Skeletal muscle cell (primary cell): Measurements from ENCODE around the gene SRGN.

Experiments used
- DNase-seq: peaks from one replicate; pipeline ENCODE4 v3.0.0-alpha.2; 2010; ENCODE audit warnings: low read depth
- H3K4me3 ChIP-seq: 2 replicates; pipeline ENCODE4 v1.5.1; 2011; ENCODE audit warnings: low read depth, mild to moderate bottlenecking, control low read depth, low read length, moderate library complexity

SRGN gene

DNA sequence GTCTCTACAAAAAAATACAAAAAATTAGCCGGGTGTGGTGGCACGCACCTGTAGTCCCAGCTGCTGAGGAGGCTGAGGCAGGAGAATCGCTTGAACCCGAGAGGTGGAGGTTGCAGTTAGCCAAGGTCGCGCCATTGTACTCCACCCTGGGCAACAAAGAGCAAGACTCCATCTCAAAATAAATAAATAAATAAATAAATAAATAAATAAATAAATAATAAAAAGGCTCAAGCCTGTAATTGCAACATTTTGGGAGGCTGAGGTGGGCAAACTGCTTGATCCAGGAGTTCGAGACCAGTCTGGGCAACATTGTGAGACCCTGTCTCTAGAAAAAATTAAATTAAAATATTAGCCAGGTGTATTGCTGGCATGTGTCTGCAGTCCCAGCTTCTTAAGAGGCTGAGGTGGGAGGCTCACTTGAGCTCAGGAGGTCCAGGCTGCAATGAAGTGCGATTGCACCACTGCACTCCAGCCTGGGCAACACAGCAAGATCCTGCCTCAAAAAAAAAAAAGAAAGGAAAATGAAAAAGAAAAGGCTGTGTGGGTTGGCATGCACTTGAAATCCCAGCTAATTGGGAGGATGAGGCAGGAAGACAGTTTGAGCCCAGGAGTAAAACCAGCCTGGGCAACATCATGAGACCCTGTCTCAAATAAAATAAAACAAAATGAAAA lies 27.6 kb upstream of the SRGN start:
- no peak overlapping the region for H3K4me3 ChIP-seq
- DNase-seq: no peak

DNA sequence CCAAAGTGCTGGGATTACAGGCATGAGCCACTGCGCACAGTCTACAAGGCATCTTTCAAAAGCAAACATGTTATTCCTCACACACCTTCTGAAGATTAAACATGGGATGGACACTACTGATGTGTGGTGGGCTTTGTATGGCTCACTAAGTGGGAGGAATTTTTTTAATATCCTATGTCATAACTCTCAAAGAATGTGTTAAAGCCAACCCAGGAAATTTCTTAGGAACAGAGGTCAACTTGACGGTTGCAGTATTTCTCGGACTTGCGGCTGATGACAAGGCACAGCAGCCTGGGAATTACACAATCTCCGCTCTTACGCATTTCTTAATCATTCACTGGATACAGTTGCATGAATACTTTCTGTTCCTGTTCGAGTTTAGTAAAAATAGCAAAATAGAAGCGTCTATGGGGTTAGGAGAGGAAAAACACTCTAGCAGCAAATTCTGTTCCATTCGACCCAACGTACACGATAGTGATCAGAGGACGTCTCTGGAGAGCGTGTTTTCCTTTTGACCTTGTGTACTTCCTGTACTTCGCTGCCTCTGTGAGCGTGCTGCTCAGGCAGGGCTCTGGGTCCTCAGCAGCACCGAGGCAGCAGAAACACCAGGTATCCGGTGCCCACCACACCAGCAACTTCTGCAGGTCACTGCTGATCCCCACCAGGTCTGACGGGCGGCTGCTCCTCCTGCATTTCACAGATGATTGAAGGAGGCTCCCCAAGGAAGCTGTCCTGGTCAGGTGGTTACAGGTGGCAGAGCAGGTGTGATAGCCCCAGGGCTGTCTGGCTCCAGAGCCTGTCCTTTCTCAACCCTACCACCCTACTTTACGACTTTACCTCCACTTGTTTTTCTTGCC lies 26.4 kb upstream of the SRGN start:
- H3K4me3 ChIP-seq: peak overlapping the region; percentile 30
- peak; percentile 99 for DNase-seq

DNA sequence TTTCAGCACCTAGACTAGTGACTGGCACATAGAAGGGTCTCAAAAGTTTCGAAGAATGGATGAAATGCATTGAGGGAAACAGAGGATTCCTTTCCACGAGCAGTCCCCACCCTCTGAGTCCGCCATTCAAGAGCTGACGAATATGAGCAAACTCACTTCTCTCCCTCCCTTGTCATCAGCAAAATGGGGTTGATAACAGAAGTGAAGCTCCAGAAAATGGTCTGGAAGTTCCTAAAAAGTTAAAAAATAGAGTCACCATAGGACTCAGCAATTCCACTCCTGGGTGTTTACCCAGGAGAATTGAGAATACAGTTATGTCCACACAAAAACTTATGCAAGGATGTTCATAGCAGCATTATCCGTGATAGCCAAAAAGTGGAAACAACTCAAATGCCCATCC lies 25.0 kb upstream of the SRGN start:
- DNase-seq: no peak
- no peak overlapping the region for H3K4me3 ChIP-seq

DNA sequence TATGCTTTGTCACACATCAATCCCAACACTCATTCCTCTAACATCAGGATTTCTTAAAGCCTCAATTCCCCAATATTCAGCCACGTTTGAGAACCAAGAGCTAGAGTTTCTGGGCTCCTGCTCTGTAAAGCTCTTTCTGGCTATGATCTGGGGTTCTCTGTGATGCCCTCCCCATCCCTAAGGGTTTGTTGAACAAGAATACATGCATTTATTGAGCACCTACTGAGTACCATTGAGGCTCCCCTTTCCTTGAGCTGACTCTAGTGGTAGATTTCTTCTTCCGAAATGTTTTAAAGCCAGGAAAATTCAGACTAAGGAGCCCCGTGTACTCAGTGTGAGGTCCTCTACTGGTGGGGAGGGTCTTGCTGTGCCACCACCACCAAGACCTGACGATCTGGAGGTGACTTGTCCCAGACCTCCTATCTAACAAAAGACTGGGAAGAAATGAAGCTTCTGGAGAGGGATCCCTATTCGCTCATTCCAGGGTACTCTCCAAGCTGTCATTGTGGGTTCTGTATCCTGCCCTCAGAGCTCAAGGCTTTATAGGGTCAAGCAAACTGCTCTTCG lies 23.1 kb upstream of the SRGN start:
- H3K4me3 ChIP-seq: no peak overlapping the region
- DNase-seq: no peak

DNA sequence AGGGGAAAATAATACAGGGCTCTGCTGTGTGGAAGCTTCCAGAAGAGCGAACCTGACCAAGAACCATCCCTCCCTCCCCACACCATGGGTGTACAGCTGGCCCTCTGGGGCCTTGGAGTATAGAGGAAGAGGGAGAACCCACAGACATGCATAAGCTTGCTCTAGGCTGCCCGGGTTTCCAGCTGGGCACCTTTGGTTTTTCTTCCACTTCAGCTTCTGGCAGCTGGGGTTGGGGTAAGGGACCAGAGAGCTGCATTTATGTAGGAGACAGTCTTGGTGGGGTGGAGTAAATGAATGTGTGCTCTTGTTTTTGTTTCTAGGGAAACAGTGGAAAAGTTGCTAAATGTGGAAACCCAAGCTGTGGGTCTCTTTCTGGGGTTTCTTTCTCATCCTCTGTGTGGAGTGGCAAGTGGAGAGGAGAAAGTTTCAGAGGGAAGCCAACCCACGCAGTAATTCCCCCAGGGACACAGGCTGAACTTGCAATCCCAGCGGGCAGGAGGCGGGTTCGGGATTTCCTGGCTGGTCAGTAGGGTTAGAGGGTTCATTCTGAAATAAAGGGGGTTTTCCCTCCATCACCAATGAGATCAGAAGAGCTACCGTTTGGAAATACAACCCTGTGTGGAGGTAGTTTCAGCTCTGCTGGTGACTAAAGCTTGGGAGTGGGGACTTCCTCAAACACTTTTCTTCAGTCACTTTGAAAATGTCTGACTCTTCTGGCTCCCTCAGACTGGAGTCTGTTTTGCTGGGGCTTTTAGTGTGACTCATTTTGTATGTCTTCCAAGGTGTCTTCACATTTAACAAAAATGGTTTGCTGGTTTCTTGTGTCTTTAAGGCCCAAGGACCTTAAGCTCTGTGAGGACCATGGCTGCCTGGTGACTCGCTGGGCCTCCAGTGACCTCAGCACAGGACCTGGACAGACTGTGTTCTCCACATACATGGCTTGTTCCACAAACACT lies 22.2 kb upstream of the SRGN start:
- peak; percentile 80 for DNase-seq
- no peak overlapping the region for H3K4me3 ChIP-seq

DNA sequence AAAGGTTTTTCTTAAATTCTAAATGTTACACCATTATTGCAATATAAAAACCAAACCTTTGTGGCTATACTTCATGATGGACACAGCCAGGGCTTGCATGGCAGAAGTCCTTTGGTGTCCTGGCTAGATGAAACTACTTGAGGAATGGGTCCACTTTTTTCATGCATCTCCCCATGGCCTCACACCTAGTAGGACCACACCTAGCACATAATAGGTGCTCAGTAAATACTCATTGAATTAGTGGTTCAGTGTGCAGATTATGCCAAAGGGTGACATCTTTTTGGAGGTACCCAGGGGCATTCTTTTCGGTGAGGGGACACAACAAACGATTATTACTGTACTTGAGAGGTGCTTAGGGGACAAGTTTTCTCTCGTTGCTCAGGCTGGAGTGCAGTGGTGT lies 20.7 kb upstream of the SRGN start:
- DNase-seq: no peak
- no peak overlapping the region for H3K4me3 ChIP-seq

DNA sequence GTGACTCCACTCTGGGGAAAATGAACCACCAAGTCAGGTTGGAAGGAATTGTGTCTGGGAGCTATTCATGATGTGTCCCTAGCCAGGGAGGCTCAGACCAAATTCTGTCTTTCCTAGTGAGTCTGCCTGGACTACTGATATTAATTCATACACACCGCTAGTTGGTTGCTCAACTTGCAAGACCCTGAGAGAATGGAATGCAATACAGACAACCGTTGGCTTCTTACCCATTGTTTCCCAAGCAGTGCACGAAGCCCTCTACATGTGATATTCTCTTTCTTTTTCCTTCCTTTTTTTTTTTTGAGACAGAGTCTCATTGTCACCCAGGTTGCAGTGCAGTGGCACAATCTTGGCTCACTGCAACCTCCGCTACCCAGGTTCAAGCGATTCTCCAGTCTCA lies 19.4 kb upstream of the SRGN start:
- DNase-seq: no peak
- H3K4me3 ChIP-seq: no peak overlapping the region

DNA sequence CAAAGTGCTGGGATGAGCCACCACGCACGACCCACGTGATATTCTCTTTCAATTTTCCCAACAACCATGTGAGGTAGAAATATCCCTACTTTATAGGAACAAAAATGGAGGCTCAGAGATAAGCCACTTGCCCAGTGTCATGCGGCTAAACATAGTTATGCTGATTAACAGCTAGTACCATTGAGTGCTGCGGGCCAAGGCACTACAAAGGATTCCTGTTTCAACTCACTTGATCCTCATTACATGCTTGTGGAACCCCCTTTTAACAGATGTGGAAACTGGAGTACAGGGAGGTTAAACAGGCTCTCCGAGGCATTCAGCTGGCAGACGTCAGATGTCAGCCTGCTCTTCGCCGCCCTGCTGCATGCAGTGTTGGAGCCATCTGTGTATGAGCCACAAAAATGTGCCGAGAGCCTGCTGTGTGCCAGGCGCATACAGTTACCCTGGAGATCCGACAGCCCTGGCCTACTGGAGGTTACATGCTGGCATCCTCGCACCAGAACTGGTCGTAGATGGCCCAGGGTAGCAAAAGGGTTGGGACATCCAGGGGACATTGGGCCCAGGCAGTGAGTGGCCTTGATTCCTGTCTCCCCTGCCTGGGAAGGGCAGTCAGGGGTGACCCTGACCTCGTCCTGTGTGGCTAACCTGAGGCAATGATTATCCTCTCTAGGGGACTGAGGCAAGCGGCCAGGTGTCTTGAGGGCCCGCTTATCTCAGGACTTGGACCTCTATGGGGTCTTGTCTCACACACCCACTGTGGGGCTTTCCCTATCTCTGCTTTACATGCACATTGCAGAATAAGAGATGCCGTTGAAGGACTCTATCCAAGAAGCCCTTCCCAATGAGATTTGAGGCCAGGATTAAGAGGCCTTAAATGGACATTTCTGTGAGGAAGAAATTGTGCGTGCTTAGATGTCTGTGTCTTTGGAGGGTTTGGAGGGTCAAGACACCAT lies 18.5 kb upstream of the SRGN start:
- H3K4me3 ChIP-seq: no peak overlapping the region
- no peak for DNase-seq

DNA sequence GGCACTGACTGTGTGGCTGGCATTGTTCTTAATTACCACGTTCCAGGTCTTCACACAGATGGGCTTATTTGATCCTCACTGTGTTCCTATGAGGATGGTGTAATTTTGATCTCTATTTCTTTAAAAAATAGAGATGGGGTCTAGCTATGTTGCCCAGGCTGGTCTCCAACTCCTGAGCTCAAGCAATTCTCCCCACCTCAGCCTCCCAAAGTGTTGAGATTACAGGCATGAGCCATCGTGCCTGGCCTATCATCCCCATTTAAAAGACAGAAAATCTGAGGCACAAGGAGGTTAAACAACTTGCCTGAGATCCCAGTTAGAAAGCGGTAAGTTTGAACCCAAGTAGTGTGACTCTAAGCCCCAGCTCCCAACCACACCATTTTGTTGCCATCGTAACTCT lies 17.0 kb upstream of the SRGN start:
- H3K4me3 ChIP-seq: no peak overlapping the region
- no peak for DNase-seq

DNA sequence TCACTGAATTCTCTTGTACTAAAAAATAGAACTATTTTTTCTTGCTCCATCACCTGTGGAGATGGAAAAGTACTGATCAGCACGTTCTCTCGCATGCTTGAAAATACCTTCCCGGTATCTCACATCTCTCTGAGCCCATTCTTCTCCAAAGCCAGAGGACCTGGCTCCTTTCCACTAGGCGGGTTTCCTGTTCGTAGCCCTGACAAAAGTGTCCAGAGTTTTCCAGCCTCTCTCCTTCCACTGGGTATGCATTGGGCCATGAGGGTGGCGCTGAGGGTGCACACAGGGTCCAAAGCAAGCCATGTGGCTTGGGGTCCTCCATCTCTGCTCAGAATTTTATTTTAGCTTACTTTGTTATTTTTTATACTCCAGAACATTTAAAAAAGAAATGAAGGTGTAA lies 16.3 kb upstream of the SRGN start:
- H3K4me3 ChIP-seq: no peak overlapping the region
- DNase-seq: no peak

DNA sequence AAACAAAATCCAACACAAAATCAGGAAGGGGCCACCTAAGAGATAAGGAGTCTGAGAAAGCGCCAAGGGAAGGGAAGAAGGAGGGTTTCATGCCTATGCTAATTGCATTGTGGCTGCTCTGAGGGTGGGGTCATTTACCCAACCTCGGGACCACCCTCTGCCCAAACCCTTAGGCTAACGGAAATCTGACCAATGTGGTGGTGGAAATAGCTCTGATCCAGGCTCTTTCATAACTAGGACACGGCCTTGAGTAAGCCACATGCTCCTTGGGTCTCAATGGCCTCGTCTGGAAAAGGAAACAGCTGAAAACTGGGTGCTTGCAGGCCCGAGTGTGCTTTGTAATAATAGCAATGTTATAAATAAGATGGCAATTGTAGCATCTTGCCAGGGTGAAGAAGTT lies 14.9 kb upstream of the SRGN start:
- no peak for DNase-seq
- H3K4me3 ChIP-seq: no peak overlapping the region

DNA sequence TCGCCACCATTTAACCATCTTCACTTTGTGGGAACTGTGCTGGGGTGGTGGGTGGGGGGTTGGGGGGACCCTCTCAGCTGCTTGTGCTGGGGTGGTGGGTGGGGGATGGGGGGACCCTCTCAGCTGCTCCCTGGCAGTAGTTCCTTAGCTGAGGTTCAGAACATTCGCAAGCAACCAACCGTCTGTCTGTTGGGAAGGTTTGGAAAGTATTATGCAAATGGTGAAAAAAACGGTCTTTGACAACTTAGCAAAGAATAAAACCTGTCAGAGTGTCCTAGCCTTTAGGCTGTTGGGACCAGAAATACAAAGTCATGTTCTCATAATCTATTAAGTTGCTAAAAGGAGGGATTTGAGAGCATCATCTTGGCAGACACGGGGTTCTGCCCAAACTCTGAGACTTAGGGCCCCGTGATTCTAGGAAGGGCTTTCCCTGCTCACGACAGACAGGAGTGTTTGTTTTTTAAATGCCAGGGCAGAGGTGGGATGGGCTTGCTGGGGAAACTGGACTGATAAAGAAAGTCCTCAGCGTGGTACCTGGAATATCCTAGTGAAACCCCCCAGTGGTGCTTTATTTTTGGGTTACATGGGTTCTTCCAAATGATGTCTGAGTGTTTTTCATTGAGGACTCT lies 14.1 kb upstream of the SRGN start:
- no peak for DNase-seq
- no peak overlapping the region for H3K4me3 ChIP-seq

DNA sequence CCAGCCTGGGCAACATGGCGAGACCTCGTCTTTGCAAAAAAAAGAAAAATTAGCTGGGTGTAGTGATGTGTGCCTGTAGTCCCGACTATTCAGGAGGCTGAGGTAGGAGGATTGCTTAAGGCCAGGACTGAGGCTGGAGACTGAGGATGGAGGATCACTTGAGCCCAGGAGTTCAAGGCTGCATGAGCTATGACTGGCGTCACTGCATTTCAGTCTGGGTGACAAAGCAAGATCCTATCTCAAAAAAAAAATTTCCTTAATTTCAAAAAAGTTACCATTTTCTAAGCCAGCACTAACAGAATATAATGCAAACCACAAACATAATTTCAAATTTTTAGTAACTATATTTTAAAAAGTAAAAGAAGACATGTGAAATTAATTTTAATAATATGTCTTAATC lies 13.4 kb upstream of the SRGN start:
- no peak overlapping the region for H3K4me3 ChIP-seq
- no peak for DNase-seq

DNA sequence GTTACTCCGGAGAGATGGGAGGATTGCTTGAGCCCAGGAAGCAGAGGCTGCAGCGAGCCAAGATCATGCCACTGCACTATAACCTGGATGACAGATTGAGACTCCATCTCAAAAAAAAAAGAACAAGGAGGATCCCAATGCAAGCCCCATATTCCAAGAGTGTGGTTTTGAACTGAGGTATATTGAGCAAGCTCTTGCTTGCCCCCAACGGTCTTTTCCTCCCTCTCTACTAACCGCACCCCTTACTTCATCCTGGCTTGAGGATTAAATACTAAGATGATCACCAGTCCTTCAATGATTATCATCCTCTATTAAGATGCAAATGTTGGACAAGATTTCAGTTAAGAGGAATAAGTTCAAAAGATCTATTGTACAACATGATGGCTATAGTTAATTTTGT lies 12.5 kb upstream of the SRGN start:
- no peak overlapping the region for H3K4me3 ChIP-seq
- no peak for DNase-seq

DNA sequence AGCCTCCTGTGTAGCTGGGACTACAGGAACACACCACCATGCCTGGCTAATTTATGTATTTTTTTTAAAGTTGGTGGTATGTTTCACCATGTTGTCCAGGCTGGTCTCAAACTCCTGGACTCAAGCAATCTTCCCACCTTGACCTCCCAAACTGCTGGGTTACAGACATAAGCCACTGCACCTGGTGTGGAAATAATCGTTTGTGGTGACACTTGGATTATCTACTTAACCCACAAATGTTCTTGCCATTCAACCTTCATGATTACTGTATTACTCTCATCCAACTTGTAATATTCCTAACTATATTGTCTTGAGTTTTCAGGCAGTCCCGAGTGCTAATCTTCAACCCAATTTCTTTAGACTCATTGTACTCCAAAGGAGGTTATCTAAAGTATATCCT lies 9.6 kb upstream of the SRGN start:
- no peak for DNase-seq
- H3K4me3 ChIP-seq: no peak overlapping the region

DNA sequence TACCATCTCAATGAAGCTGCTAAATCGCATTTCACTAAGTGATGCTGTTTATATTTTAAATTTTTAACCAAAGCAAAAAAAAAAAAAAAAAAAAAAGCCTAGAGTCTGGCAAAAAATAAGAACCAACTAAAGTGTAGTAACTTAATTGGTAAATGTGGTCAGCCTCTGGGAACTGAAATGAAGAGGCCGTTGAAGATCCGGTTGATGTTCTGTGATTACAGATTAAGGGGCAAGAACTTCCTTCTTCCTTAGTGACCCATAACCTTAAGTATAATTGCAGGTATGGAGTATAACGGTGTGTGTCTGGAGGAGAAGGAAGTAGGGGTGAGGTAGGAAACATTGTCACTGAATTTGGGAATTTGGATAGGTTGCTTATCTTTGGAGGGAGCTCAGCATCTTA lies 7.7 kb upstream of the SRGN start:
- H3K4me3 ChIP-seq: no peak overlapping the region
- no peak for DNase-seq

DNA sequence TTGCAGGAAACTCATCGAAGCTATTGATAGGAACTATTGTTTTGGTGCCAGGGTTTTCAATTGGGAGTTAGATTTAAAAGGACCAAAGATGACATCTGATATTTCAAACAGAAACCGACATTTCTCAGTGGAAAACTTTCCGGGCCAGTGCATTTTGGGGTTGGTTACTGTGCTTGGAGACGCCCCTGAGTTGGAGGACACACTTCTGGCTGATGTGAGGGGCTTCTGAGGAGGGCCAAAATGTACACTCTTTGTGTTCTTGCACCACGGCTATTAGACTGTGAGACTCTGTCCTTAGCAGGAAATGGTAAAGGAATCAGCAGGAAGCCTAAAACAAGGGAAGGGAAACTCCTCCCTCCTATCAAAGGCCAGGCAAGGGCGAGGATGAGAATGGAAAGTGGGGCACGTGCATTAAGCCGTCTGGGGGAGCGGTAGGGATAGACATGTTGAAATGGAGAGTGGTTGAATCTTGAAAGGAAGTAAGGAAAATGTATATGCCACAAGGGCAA lies 1.8 kb upstream of the SRGN start:
- no peak for DNase-seq
- H3K4me3 ChIP-seq: no peak overlapping the region

DNA sequence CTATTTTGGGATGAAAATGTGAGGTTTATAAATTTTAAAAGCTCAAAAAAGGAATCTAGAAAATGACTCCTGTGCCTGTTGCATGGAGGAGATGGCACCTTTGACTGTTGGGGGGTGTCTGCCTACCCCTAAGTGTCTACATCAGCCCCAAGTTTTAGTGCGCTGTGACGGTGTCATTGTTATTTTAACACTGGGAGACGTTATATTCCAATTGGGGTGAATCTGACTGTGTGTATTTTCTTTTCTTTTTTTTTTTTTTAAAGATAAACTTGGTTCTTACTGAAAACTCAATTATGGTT lies 517 bp downstream of the SRGN start:
- no peak for DNase-seq
- peak overlapping the region; percentile 56 for H3K4me3 ChIP-seq
